ENCODE measurements around the gene PPT1. TPM values are rescaled to one million over a fixed set of nuclear protein-coding genes. Genes with fewer than 3 reads are reported as not detected.

Gene PPT1
- 49.5 and 73.4 TPM in 2 replicates for total RNA-seq

DNA sequence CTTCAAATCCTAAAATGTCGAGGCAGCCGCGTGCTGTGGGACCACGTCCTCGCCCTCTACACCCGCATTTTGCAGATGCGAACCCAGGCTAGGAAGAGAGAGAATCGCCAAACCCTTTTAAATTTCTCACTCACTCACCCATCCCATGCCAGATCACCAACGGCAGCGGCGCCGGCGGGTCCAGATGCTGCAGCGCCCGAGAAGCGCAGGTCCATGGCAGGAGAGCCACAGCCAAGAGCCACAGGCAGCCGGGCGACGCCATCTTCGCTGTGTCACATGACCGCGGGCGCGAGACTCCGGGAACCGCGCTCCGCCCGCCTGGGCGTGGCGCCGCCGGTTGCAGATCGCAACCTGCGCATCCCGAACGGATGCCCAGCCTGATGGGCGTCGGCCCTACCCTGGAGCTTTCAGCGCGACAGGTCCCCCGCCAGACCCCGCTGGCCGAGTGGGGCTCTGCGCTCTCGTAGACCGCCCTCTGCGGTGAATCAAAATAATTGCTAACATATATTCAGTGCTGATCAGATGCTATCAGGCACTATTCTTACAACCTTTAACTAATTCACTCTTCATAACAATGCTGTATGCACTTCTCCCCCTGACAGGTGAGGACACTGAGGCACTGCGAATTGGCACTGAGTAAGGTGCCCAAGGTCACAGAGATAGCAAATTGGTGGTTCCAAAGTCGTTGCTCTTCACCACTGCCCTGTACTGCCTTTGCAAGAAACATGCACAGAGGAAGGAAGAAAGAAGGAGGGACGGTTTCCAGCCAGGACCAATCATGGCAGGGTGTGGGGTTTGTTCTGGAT is at the start of gene PPT1:
TSS of gene PPT1 (minus strand) at position 276 of the 806 bp plus-strand sequence. CDS start at position 262, 14 bp downstream.

DNA sequence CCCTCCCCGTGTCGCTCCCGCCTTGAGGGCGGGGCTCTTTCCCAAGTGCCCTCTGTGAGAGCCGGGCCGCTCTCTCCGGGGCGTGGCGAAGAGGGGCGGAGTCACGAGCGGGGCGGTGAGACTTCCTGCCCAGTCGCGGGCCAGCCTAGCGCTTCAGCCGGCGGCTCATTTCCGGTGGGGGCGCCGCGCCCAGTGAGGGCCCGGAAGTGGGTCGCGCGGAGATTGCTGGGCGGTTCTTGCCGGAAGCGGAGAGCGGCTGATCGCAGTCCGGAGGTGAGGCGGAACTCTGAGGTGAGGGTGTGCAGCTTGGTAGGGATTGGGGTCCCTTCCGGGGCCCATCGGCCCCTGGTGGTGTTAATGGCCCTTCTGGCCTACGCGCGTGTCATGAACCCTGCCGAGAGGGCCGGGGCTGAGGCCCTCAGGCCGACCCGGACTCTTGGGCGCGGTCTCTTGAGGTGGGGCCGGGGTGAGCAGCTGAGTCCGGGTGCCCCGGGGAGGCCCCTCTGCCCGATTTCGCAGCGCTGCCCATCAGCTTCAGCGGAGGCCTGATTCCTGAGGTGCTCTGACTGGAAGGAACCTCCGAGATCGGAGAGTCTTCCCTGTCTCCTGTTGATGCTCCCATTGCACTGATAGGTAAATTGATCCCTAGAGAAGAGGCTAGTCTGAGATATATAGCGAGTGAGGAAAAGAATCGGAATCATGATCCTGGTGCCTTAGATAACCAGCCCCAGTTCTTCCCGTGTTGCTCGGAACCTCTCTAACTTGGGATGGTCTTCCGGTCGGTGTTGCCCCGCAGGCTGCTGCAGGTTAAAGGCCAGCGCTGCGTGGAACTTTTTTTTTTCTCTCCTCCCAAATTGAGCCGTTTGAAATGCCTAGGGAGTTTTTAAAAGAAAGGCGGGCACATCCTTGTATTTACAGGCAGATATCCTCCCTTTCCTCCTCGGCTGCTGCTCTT is 56.3 kb downstream of the PPT1 start, which contains the start of gene CAP1:
TSS of gene CAP1 (plus strand) at position 219 of the 955 bp plus-strand sequence. CDS start 18,618 bp downstream, outside the sequence.

Other genes starting within 250 kb of the PPT1 start
- gene TRIT1, start 213.7 kb downstream of the PPT1 start, total RNA-seq, result 19.2 and 25.6 TPM in 2 replicates
- gene MYCL, start 195.3 kb downstream of the PPT1 start, total RNA-seq, result 0.15 and 1.5 TPM in 2 replicates
- gene MFSD2A, start 142.1 kb downstream of the PPT1 start, total RNA-seq, result 0.58 and 4.1 TPM in 2 replicates
- 420 and 558 TPM in 2 replicates for gene CAP1, start 56.5 kb downstream of the PPT1 start, total RNA-seq
- 24.6 and 29.4 TPM in 2 replicates for gene RLF, start 64.1 kb upstream of the PPT1 start, total RNA-seq
- not detected in 2 replicates for gene TMCO2, start 150.7 kb upstream of the PPT1 start, total RNA-seq
- 72.1 and 85.4 TPM in 2 replicates for gene ZMPSTE24, start 161.0 kb upstream of the PPT1 start, total RNA-seq
- 2.5 and 7.1 TPM in 2 replicates for gene COL9A2, start 220.0 kb upstream of the PPT1 start, total RNA-seq

Data from smooth muscle cell of trachea (primary cell).